Measurements from ENCODE around the gene TRPM3. TPM values are rescaled to one million over a fixed set of nuclear protein-coding genes. Genes with fewer than 3 reads are reported as not detected.
"Not testable (repeated sequence)": the region's sequence is repeated elsewhere in the genome, so short reads cannot be mapped to it uniquely, and the experiment has no call there.

The TRPM3 gene
- total RNA-seq, 1 experiment from 2014 or later, result not detected

- H3K4me3 ChIP-seq (ENCODE audit: low read depth, low read length), result no peak overlapping the region
- POLR2A ChIA-PET, result no interaction called here
- H3K4me3 Mint-ChIP-seq (ENCODE audit: unreplicated experiment), result no peak overlapping the region
- peaks cover 3% of the 10 kb centered on the region for H3K27me3 Mint-ChIP-seq (ENCODE audit: insufficient read depth, unreplicated experiment)
- no TSS peak for BruUV-seq (replicated peaks)
- H3K36me3 Mint-ChIP-seq (ENCODE audit: insufficient read depth, unreplicated experiment), result no peaks in the 10 kb centered on the region
- H3K4me1 Mint-ChIP-seq (ENCODE audit: low read depth, unreplicated experiment), result no peaks in the 10 kb centered on the region
- no peaks in the 10 kb centered on the region for H3K9me3 ChIP-seq
- intact Hi-C loops (cut with micrococcal nuclease; ENCODE audit: unreplicated experiment), result no loop called here
- no peaks in the 10 kb centered on the region for H3K36me3 ChIP-seq (ENCODE audit: control insufficient read depth, insufficient read depth, low read length)
- no peak overlapping the region for H3K27ac Mint-ChIP-seq (ENCODE audit: unreplicated experiment)
- DNase-seq, result no peak
- CTCF ChIA-PET, result interaction anchor here (0.7 kb wide), 1 partner anchor 709 kb away, joined by 7 read pairs; no protein-coding TSS in a partner anchor
- no peaks in the 10 kb centered on the region for H3K4me1 ChIP-seq
- TF ChIP-seq CTCF (IDR thresholded peaks at IDR 0.05; ENCODE audit: insufficient read depth in 1 of 2, low read depth in 1 of 2, low read length in 1 of 2, severe bottlenecking in 1 of 2, unreplicated experiment in 1 of 2), result no peak
- no peaks in the 10 kb centered on the region for H3K9me3 Mint-ChIP-seq (ENCODE audit: unreplicated experiment)
- H3K27me3 ChIP-seq (replicated peaks; ENCODE audit: control insufficient read depth, insufficient read depth, low read length), result no peaks in the 10 kb centered on the region
Measured at GRCh38 chr9:70630971-70631370, 490.4 kb downstream of the TRPM3 start.

- CTCF ChIA-PET; H3K27me3 Mint-ChIP-seq (ENCODE audit: insufficient read depth, unreplicated experiment); H3K36me3 ChIP-seq (ENCODE audit: control insufficient read depth, insufficient read depth, low read length); H3K36me3 Mint-ChIP-seq (ENCODE audit: insufficient read depth, unreplicated experiment); H3K4me1 Mint-ChIP-seq (ENCODE audit: low read depth, unreplicated experiment); intact Hi-C loops (cut with micrococcal nuclease; ENCODE audit: unreplicated experiment); H3K4me3 Mint-ChIP-seq (ENCODE audit: unreplicated experiment); POLR2A ChIA-PET; H3K4me1 ChIP-seq; H3K27me3 ChIP-seq (replicated peaks; ENCODE audit: control insufficient read depth, insufficient read depth, low read length); H3K9me3 ChIP-seq; H3K27ac Mint-ChIP-seq (ENCODE audit: unreplicated experiment); H3K9me3 Mint-ChIP-seq (ENCODE audit: unreplicated experiment); BruUV-seq (replicated peaks); H3K4me3 ChIP-seq (ENCODE audit: low read depth, low read length); DNase-seq: not testable (repeated sequence)
Measured at GRCh38 chr9:70629080-70629685, 492.2 kb downstream of the TRPM3 start.

- intact Hi-C loops (cut with micrococcal nuclease; ENCODE audit: unreplicated experiment), result no loop called here
- Histone ChIP-seq H3K9me3 (no peaks in the 10 kb centered on the region), H3K4me1 (no peaks in the 10 kb centered on the region), H3K36me3 (ENCODE audit: control insufficient read depth, insufficient read depth, low read length) (no peaks in the 10 kb centered on the region), H3K27me3 (replicated peaks; ENCODE audit: control insufficient read depth, insufficient read depth, low read length) (no peaks in the 10 kb centered on the region), H3K4me3 (ENCODE audit: low read depth, low read length) (no peak overlapping the region)
- ChIA-PET POLR2A (no interaction called here), CTCF (no interaction called here)
- Mint-ChIP-seq H3K27ac (ENCODE audit: unreplicated experiment) (no peak overlapping the region), H3K4me3 (ENCODE audit: unreplicated experiment) (no peak overlapping the region), H3K4me1 (ENCODE audit: low read depth, unreplicated experiment) (no peaks in the 10 kb centered on the region), H3K27me3 (ENCODE audit: insufficient read depth, unreplicated experiment) (no peaks in the 10 kb centered on the region), H3K36me3 (ENCODE audit: insufficient read depth, unreplicated experiment) (no peaks in the 10 kb centered on the region), H3K9me3 (ENCODE audit: unreplicated experiment) (no peaks in the 10 kb centered on the region)
- no TSS peak for BruUV-seq (replicated peaks)
- DNase-seq, result no peak
- TF ChIP-seq CTCF (IDR thresholded peaks at IDR 0.05; ENCODE audit: insufficient read depth in 1 of 2, low read depth in 1 of 2, low read length in 1 of 2, severe bottlenecking in 1 of 2, unreplicated experiment in 1 of 2), result no peak
Measured at GRCh38 chr9:70625078-70625477, 496.3 kb downstream of the TRPM3 start.

GRCh38 chr9:70618784-70619183 is 502.6 kb downstream of the TRPM3 start:
- DNase-seq, result no peak
- Mint-ChIP-seq H3K36me3 (ENCODE audit: insufficient read depth, unreplicated experiment) (no peaks in the 10 kb centered on the region), H3K27me3 (ENCODE audit: insufficient read depth, unreplicated experiment) (peaks cover 2% of the 10 kb centered on the region), H3K4me1 (ENCODE audit: low read depth, unreplicated experiment) (no peaks in the 10 kb centered on the region), H3K27ac (ENCODE audit: unreplicated experiment) (no peak overlapping the region), H3K9me3 (ENCODE audit: unreplicated experiment) (no peaks in the 10 kb centered on the region), H3K4me3 (ENCODE audit: unreplicated experiment) (no peak overlapping the region)
- BruUV-seq (replicated peaks), result no TSS peak
- ChIA-PET CTCF (no interaction called here), POLR2A (no interaction called here)
- Histone ChIP-seq H3K27me3 (replicated peaks; ENCODE audit: control insufficient read depth, insufficient read depth, low read length) (no peaks in the 10 kb centered on the region), H3K4me3 (ENCODE audit: low read depth, low read length) (no peak overlapping the region), H3K4me1 (no peaks in the 10 kb centered on the region), H3K36me3 (ENCODE audit: control insufficient read depth, insufficient read depth, low read length) (no peaks in the 10 kb centered on the region), H3K9me3 (no peaks in the 10 kb centered on the region)
- intact Hi-C loops (cut with micrococcal nuclease; ENCODE audit: unreplicated experiment), result no loop called here
- TF ChIP-seq CTCF (IDR thresholded peaks at IDR 0.05; ENCODE audit: insufficient read depth in 1 of 2, low read depth in 1 of 2, low read length in 1 of 2, severe bottlenecking in 1 of 2, unreplicated experiment in 1 of 2), result no peak
